Sigmoid colon (tissue), 4 donors: ENCODE measurements around the gene NCOA6.

Source experiments
- CTCF ChIP-seq, 4 experiments: fragments of 450-650 bp in 3 of 4; fragments of 200-600 bp in 1 of 4; IDR thresholded peaks; one replicate each; pipeline ENCODE4 v1.5.1; 2016 to 2019; ENCODE audit warnings: antibody characterized with exemption in 4 of 4, mild to moderate bottlenecking in 3 of 4, moderate library complexity in 2 of 4
- EP300 ChIP-seq, 4 donors: sonication (generic); formaldehyde crosslinking; IDR thresholded peaks; one replicate each; pipeline ENCODE4 v1.6.1; 2017; ENCODE audit warnings: antibody characterized with exemption in 4 of 4
- POLR2AphosphoS5 ChIP-seq, 4 donors: sonication (generic); formaldehyde crosslinking; IDR thresholded peaks; one replicate each; pipeline ENCODE4 v1.6.1; 2017; ENCODE audit warnings: antibody characterized with exemption in 4 of 4

GRCh38 chr20:34797012-34797995 is 28.1 kb downstream of the NCOA6 start:
- TF ChIP-seq CTCF (IDR thresholded peaks at IDR 0.05) (no peak), EP300 (IDR thresholded peaks at IDR 0.05) (no peak), POLR2AphosphoS5 (IDR thresholded peaks at IDR 0.05) (no peak)
